Mesenchymal stem cell (in vitro differentiated cells and primary cell): ENCODE results near the gene PDE6C.

ENCODE experiments used
- DNase-seq: peaks from one replicate; pipeline ENCODE4 v3.0.0-alpha.2; 2013
- H2AFZ ChIP-seq: one replicate; pipeline ENCODE4 v1.6.1; 2013; ENCODE audit warnings: low read depth, mild to moderate bottlenecking, control low read depth, inconsistent platforms, low read length, moderate library complexity
- H2AK5ac ChIP-seq: 2 replicates; pipeline ENCODE4 v1.6.1; 2013; ENCODE audit warnings: low read length, moderate library complexity, mild to moderate bottlenecking, inconsistent platforms; ENCODE audit not compliant: severe bottlenecking
- H2BK120ac ChIP-seq: one replicate; pipeline ENCODE4 v1.6.1; 2013; ENCODE audit warnings: low read depth, mild to moderate bottlenecking, inconsistent platforms, low read length, moderate library complexity
- H2BK12ac ChIP-seq, 2 experiments: one replicate each; pipeline ENCODE4 v1.6.1; 2013; ENCODE audit warnings: inconsistent platforms in 2 of 2, low read length in 2 of 2, mild to moderate bottlenecking in 2 of 2, moderate library complexity in 2 of 2, control low read depth in 1 of 2
- H2BK15ac ChIP-seq: one replicate; pipeline ENCODE4 v1.6.1; 2013; ENCODE audit warnings: mild to moderate bottlenecking, low read depth, inconsistent platforms; ENCODE audit not compliant: poor library complexity, severe bottlenecking
- H2BK5ac ChIP-seq: 2 replicates; pipeline ENCODE4 v1.6.1; 2013; ENCODE audit warnings: low read depth, mild to moderate bottlenecking, low read length, control low read depth, inconsistent platforms; ENCODE audit not compliant: poor library complexity, severe bottlenecking
- H3K14ac ChIP-seq, 2 experiments: one replicate each; pipeline ENCODE4 v1.6.1; 2013; ENCODE audit warnings: inconsistent platforms in 2 of 2, low read length in 2 of 2, control low read depth in 1 of 2, mild to moderate bottlenecking in 1 of 2, moderate library complexity in 1 of 2
- H3K18ac ChIP-seq, 2 experiments: one replicate each; pipeline ENCODE4 v1.6.1; 2013; ENCODE audit warnings: inconsistent platforms in 2 of 2, low read length in 2 of 2, control low read depth in 1 of 2, low read depth in 1 of 2, mild to moderate bottlenecking in 1 of 2
- H3K23ac ChIP-seq, 2 experiments: one replicate each; pipeline ENCODE4 v1.6.1; 2013; ENCODE audit warnings: inconsistent platforms in 2 of 2, low read length in 2 of 2, mild to moderate bottlenecking in 2 of 2, moderate library complexity in 2 of 2, control low read depth in 1 of 2
- H3K27ac ChIP-seq: 2 replicates; pipeline ENCODE4 v1.5.1; 2013; ENCODE audit warnings: mild to moderate bottlenecking, moderate library complexity, low read length, control low read depth, inconsistent platforms; ENCODE audit not compliant: poor library complexity, severe bottlenecking
- H3K27me3 ChIP-seq, 2 experiments: 2 replicates each; pipeline versions ENCODE4 v1.6.1 to v1.7.0; 2013; ENCODE audit warnings: low read length in 2 of 2, mild to moderate bottlenecking in 2 of 2, moderate library complexity in 2 of 2, control low read depth in 1 of 2, inconsistent platforms in 1 of 2; ENCODE audit not compliant: control insufficient read depth in 1 of 2, insufficient read depth in 1 of 2
- H3K36me3 ChIP-seq, 2 experiments: 2 replicates each; pipeline versions ENCODE4 v1.6.1 to v1.7.0; 2013; ENCODE audit warnings: low read length in 2 of 2, control low read depth in 1 of 2, inconsistent platforms in 1 of 2, low read depth in 1 of 2, mild to moderate bottlenecking in 1 of 2; ENCODE audit not compliant: insufficient read depth in 2 of 2, control insufficient read depth in 1 of 2
- H3K4ac ChIP-seq, 2 experiments: one replicate each; pipeline ENCODE4 v1.6.1; 2013; ENCODE audit warnings: inconsistent platforms in 2 of 2, low read length in 2 of 2, mild to moderate bottlenecking in 2 of 2, moderate library complexity in 2 of 2, control low read depth in 1 of 2, low read depth in 1 of 2
- H3K4me1 ChIP-seq: 2 replicates; pipeline ENCODE4 v1.6.1; 2013; ENCODE audit warnings: low read depth, low read length, control low read depth; ENCODE audit not compliant: control insufficient read depth, insufficient read depth
- H3K4me2 ChIP-seq: 2 replicates; pipeline ENCODE4 v1.6.1; 2013; ENCODE audit warnings: low read length, mild to moderate bottlenecking, inconsistent platforms; ENCODE audit not compliant: poor library complexity, severe bottlenecking
- H3K4me3 ChIP-seq, 2 experiments: 2 replicates each; pipeline versions ENCODE4 v1.5.1 to v1.7.0; 2013; ENCODE audit warnings: low read length in 2 of 2, mild to moderate bottlenecking in 2 of 2, control low read depth in 1 of 2, low read depth in 1 of 2; ENCODE audit not compliant: insufficient read depth in 1 of 2
- H3K79me1 ChIP-seq: replicated peaks from 2 replicates; pipeline ENCODE4 v1.6.1; 2013; ENCODE audit warnings: mild to moderate bottlenecking, control low read depth, low read length, inconsistent platforms; ENCODE audit not compliant: poor library complexity, severe bottlenecking
- H3K9ac ChIP-seq: 2 replicates; pipeline ENCODE4 v1.7.0; 2013; ENCODE audit warnings: mild to moderate bottlenecking, low read length, moderate library complexity
- H3K9me3 ChIP-seq: 2 replicates; pipeline ENCODE4 v1.7.0; 2013; ENCODE audit warnings: mild to moderate bottlenecking, low read length; ENCODE audit not compliant: control insufficient read depth
- H4K8ac ChIP-seq: one replicate; pipeline ENCODE4 v1.6.1; 2013; ENCODE audit warnings: inconsistent platforms, mild to moderate bottlenecking, low read length, moderate library complexity
- H4K91ac ChIP-seq: one replicate; pipeline ENCODE4 v1.6.1; 2013; ENCODE audit warnings: mild to moderate bottlenecking, low read length, inconsistent platforms
- WGBS: methylation state at CpG from one replicate; pipeline ENCODE4 v1.1.7; 2013; ENCODE audit warnings: mixed read lengths; 5-methylcytosine and 5-hydroxymethylcytosine counted together

The PDE6C gene

DNA sequence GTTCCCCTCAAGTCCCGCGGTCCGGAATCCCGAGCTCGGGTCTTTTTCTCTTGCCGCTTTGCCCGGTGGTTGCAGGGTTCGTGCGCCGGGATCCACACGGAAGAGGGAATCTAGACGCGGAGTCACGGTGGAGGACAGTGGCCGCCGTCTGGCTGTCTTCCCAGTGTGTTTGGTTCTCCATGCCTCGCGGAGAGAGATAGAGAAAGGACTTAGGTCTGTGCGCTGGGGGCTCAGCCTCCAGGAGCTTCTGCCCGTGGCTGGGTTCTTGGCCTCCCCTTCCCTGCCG, 44.3 kb upstream of the PDE6C start:
- Histone ChIP-seq H3K79me1 (no peaks in the 10 kb centered on the region), H2BK12ac (no peak overlapping the region), H3K18ac (no peak overlapping the region), H4K91ac (no peak overlapping the region), H3K4ac (no peak overlapping the region), H3K14ac (no peak overlapping the region), H3K36me3 (no peaks in the 10 kb centered on the region), H2BK15ac (no peak overlapping the region), H3K4me2 (no peak overlapping the region), H3K4me3 (no peak overlapping the region), H2AFZ (no peak overlapping the region), H2BK120ac (no peak overlapping the region), H3K9ac (no peak overlapping the region), H3K4me1 (peaks cover 11% of the 10 kb centered on the region), H3K27me3 (peaks cover 83 to 90% of the 10 kb centered on the region in 2 experiments), H3K9me3 (no peaks in the 10 kb centered on the region), H4K8ac (no peak overlapping the region), H3K27ac (no peak overlapping the region), H2AK5ac (no peak overlapping the region), H3K23ac (no peak overlapping the region), H2BK5ac (no peak overlapping the region)
- 16% methylated on average over 18 of the region's 21 CpGs for WGBS
- no peak for DNase-seq

DNA sequence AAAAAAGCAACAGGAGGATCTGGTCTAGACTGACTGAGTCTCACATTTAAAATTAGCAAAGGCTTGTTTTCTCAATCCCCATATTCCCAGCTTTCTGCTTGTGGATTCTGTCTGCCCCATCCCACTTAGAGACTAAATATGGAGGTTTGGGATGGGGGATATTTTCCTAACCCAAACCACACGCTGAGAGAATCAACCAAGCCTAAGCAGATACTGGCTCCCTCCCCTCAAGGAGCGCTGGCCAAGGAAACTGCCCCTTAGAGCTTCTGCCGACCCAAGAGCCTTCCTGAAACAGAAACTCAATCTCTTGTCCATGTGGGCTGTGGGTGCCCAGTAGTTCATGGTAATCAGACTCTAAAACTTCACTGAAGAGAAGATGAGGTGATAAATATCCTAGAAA, 42.0 kb upstream of the PDE6C start:
- no peak overlapping the region for H2BK12ac ChIP-seq
- peaks cover 11% of the 10 kb centered on the region for H3K4me1 ChIP-seq
- peaks cover 81 to 96% of the 10 kb centered on the region in 2 experiments for H3K27me3 ChIP-seq
- DNase-seq, result no peak
- H3K4ac ChIP-seq, result no peak overlapping the region
- no peak overlapping the region for H2AK5ac ChIP-seq
- H3K23ac ChIP-seq, result no peak overlapping the region
- no peak overlapping the region for H4K91ac ChIP-seq
- no peaks in the 10 kb centered on the region for H3K79me1 ChIP-seq
- H3K9me3 ChIP-seq, result peaks cover 3% of the 10 kb centered on the region
- H3K4me2 ChIP-seq, result no peak overlapping the region
- no peak overlapping the region for H4K8ac ChIP-seq
- no peak overlapping the region for H3K4me3 ChIP-seq
- H2BK120ac ChIP-seq, result no peak overlapping the region
- no peak overlapping the region for H2BK15ac ChIP-seq
- no peak overlapping the region for H2BK5ac ChIP-seq
- H3K27ac ChIP-seq, result no peak overlapping the region
- H3K36me3 ChIP-seq, result no peaks in the 10 kb centered on the region
- 27% methylated on average over 2 of the region's 3 CpGs for WGBS
- no peak overlapping the region for H2AFZ ChIP-seq
- H3K18ac ChIP-seq, result no peak overlapping the region
- no peak overlapping the region for H3K14ac ChIP-seq
- H3K9ac ChIP-seq, result no peak overlapping the region

DNA sequence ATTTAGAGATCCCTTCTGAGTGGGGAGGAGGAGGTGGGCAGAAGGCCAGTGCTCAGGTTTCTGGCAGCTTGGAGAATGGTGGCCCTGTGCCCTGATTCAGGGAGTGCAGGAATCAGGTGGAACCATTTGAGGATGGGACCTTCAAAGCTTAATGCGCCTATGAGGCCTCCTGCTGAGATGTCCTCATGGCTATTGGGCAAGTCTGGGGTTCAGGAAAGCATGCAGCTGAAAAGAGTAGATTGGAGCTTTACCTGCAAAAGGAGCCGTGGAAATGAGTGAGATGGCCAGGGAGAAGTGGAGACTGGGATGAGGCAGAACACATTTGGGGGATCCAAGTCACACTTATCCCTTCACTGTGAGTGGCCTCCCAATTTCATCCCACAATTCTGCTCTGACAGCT, 39.7 kb upstream of the PDE6C start:
- 94% methylated on average over 2 of the region's 2 CpGs for WGBS

DNA sequence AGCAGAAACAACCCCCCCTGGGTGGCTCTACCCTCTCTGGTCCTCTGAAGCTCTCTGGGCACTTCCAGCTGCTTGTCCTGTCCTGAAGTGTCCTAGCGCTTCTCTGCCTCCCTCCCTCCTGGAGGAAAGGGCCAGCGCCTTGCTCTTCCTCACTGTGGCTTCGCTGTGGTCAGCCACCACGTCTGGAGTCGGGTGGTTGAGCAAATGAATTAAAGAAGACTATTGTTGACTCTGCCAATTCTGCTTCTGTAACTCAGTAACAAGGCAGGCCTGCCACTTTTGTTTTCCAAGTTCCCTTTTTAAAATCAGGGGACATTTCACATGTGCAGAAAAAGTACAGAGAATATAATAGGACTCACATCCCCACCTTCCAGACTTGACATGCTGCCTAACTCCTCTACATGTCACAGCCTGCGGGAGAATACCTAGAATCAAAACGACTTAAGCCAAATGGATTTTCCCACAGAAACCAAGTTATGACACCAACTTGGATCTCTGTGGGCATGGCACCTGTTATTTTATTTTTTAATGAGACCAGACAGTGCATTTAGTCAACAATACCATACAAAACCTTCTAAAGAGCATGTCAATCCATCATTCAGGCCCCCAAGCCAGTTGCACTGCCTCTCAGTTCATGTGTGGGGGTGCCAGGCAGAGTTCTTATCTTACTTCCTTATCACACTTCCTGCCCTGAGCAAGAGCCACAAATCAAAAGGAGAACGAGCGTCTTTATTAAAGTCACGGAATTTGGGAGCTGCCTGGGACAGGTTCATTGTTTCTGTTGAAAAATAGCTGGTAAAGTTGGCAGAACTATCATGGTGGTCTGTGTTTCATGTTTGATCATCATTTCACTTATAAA, 39.1 kb upstream of the PDE6C start:
- H2AFZ ChIP-seq, result no peak overlapping the region
- no peak overlapping the region for H4K91ac ChIP-seq
- no peak for DNase-seq
- no peak overlapping the region for H3K18ac ChIP-seq
- no peak overlapping the region for H2BK120ac ChIP-seq
- no peaks in the 10 kb centered on the region for H3K4me1 ChIP-seq
- H3K4ac ChIP-seq, result no peak overlapping the region
- no peaks in the 10 kb centered on the region for H3K79me1 ChIP-seq
- no peak overlapping the region for H3K9ac ChIP-seq
- 73% methylated on average over 7 of the region's 10 CpGs for WGBS
- H3K9me3 ChIP-seq, result peaks cover 3% of the 10 kb centered on the region
- H3K27ac ChIP-seq, result no peak overlapping the region
- no peak overlapping the region for H2BK12ac ChIP-seq
- no peak overlapping the region for H3K4me2 ChIP-seq
- no peak overlapping the region for H2AK5ac ChIP-seq
- H3K27me3 ChIP-seq, result peaks cover 58 to 89% of the 10 kb centered on the region in 2 experiments
- H2BK15ac ChIP-seq, result no peak overlapping the region
- no peak overlapping the region for H4K8ac ChIP-seq
- no peak overlapping the region for H2BK5ac ChIP-seq
- no peak overlapping the region for H3K23ac ChIP-seq
- H3K4me3 ChIP-seq, result no peak overlapping the region
- H3K14ac ChIP-seq, result no peak overlapping the region
- H3K36me3 ChIP-seq, result no peaks in the 10 kb centered on the region

More for the DNA sequence above, 39.7 kb upstream of the PDE6C start:
- no peak overlapping the region for H2AFZ ChIP-seq
- no peaks in the 10 kb centered on the region for H3K36me3 ChIP-seq
- no peak overlapping the region for H2BK15ac ChIP-seq
- no peak overlapping the region for H3K27ac ChIP-seq
- no peak overlapping the region for H4K91ac ChIP-seq
- no peak overlapping the region for H2AK5ac ChIP-seq
- no peak overlapping the region for H3K18ac ChIP-seq
- H3K14ac ChIP-seq, result no peak overlapping the region
- no peak overlapping the region for H3K4me3 ChIP-seq
- peaks cover 3% of the 10 kb centered on the region for H3K9me3 ChIP-seq
- no peaks in the 10 kb centered on the region for H3K79me1 ChIP-seq
- no peak overlapping the region for H2BK12ac ChIP-seq
- H3K9ac ChIP-seq, result no peak overlapping the region
- peaks cover 65 to 90% of the 10 kb centered on the region in 2 experiments for H3K27me3 ChIP-seq
- no peak overlapping the region for H3K4ac ChIP-seq
- H2BK120ac ChIP-seq, result no peak overlapping the region
- H3K23ac ChIP-seq, result no peak overlapping the region
- no peak overlapping the region for H4K8ac ChIP-seq
- peaks cover 1% of the 10 kb centered on the region for H3K4me1 ChIP-seq
- no peak overlapping the region for H3K4me2 ChIP-seq
- H2BK5ac ChIP-seq, result no peak overlapping the region
- DNase-seq, result no peak
